ENCODE data around the gene TADA1.

DNA sequence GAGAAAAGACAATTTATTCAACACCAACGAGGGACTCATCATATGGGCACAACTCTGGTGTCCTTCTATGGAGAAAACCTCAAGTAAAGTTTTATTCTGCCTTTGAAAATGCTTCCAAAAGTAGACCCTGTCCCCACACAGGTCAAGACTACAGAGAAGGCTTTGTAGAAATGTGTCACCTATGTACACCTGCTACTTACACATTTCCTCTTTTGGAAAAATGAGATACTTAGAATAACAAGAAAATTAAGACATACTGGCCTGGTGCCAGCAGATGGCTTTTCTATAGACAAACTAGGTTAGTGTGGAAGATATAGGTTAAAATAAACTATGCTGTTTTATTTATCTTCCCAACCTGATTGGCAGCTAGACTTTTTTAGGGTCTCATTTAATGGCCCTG is 23.1 kb downstream of the TADA1 start:
- TF ChIP-seq, protein P1, sequence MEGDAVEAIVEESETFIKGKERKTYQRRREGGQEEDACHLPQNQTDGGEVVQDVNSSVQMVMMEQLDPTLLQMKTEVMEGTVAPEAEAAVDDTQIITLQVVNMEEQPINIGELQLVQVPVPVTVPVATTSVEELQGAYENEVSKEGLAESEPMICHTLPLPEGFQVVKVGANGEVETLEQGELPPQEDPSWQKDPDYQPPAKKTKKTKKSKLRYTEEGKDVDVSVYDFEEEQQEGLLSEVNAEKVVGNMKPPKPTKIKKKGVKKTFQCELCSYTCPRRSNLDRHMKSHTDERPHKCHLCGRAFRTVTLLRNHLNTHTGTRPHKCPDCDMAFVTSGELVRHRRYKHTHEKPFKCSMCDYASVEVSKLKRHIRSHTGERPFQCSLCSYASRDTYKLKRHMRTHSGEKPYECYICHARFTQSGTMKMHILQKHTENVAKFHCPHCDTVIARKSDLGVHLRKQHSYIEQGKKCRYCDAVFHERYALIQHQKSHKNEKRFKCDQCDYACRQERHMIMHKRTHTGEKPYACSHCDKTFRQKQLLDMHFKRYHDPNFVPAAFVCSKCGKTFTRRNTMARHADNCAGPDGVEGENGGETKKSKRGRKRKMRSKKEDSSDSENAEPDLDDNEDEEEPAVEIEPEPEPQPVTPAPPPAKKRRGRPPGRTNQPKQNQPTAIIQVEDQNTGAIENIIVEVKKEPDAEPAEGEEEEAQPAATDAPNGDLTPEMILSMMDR (IDR thresholded peaks at IDR 0.05; ENCODE audit: insufficient read depth, low read length): no peak
- TF ChIP-seq GABPA (IDR thresholded peaks at IDR 0.05; ENCODE audit: low read depth) (no peak), POLR2AphosphoS5 (IDR thresholded peaks at IDR 0.05; ENCODE audit: low read depth) (no peak), SPI1 (IDR thresholded peaks at IDR 0.05; ENCODE audit: borderline replicate concordance, low read depth) (no peak)
- TF ChIP-seq, protein P2, sequence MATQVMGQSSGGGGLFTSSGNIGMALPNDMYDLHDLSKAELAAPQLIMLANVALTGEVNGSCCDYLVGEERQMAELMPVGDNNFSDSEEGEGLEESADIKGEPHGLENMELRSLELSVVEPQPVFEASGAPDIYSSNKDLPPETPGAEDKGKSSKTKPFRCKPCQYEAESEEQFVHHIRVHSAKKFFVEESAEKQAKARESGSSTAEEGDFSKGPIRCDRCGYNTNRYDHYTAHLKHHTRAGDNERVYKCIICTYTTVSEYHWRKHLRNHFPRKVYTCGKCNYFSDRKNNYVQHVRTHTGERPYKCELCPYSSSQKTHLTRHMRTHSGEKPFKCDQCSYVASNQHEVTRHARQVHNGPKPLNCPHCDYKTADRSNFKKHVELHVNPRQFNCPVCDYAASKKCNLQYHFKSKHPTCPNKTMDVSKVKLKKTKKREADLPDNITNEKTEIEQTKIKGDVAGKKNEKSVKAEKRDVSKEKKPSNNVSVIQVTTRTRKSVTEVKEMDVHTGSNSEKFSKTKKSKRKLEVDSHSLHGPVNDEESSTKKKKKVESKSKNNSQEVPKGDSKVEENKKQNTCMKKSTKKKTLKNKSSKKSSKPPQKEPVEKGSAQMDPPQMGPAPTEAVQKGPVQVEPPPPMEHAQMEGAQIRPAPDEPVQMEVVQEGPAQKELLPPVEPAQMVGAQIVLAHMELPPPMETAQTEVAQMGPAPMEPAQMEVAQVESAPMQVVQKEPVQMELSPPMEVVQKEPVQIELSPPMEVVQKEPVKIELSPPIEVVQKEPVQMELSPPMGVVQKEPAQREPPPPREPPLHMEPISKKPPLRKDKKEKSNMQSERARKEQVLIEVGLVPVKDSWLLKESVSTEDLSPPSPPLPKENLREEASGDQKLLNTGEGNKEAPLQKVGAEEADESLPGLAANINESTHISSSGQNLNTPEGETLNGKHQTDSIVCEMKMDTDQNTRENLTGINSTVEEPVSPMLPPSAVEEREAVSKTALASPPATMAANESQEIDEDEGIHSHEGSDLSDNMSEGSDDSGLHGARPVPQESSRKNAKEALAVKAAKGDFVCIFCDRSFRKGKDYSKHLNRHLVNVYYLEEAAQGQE (IDR thresholded peaks at IDR 0.05; ENCODE audit: insufficient replicate concordance, low read depth): no peak

Measured in HL-60 (cell line).